Endodermal cell (in vitro differentiated cells): ENCODE results near the gene KLF5. TPM values are rescaled to one million over a fixed set of nuclear protein-coding genes. Genes with fewer than 3 reads are reported as not detected.

ENCODE experiments used
- DNase-seq: peaks from one replicate; pipeline ENCODE4 v3.0.0-alpha.2; 2017
- H3K27ac ChIP-seq: 2 replicates; pipeline ENCODE4 v1.5.1; 2013; ENCODE audit warnings: mild to moderate bottlenecking, low read depth, low read length, moderate library complexity
- H3K27me3 ChIP-seq: 2 replicates; pipeline ENCODE4 v1.6.1; 2013; ENCODE audit warnings: mild to moderate bottlenecking, low read length, moderate library complexity; ENCODE audit not compliant: insufficient read depth, control insufficient read depth, poor library complexity, severe bottlenecking
- H3K36me3 ChIP-seq: 2 replicates; pipeline ENCODE4 v1.7.0; 2013; ENCODE audit warnings: mild to moderate bottlenecking, low read length, moderate library complexity; ENCODE audit not compliant: control insufficient read depth, insufficient read depth
- H3K4me1 ChIP-seq: one replicate; pipeline ENCODE4 v1.7.0; 2013; ENCODE audit warnings: low read length; ENCODE audit not compliant: control insufficient read depth, insufficient read depth
- H3K4me3 ChIP-seq: 2 replicates; pipeline ENCODE4 v1.5.1; 2013; ENCODE audit warnings: mild to moderate bottlenecking, low read length, moderate library complexity
- H3K9ac ChIP-seq: 2 replicates; pipeline ENCODE4 v1.6.1; 2013; ENCODE audit warnings: mild to moderate bottlenecking, low read length, moderate library complexity; ENCODE audit not compliant: poor library complexity, severe bottlenecking; ENCODE audit errors: extremely low read depth
- H3K9me3 ChIP-seq: 2 replicates; pipeline ENCODE4 v1.6.1; 2013; ENCODE audit warnings: mild to moderate bottlenecking, low read length, moderate library complexity; ENCODE audit not compliant: control insufficient read depth
- H3K27ac Mint-ChIP-seq: 2 replicates; pipeline ENCODE4 v1.8.0; 2020; ENCODE audit warnings: mixed read lengths
- H3K27me3 Mint-ChIP-seq: 2 replicates; pipeline ENCODE4 v1.8.0; 2021; ENCODE audit warnings: mild to moderate bottlenecking, mixed read lengths; ENCODE audit not compliant: insufficient read depth
- H3K36me3 Mint-ChIP-seq: 2 replicates; pipeline ENCODE4 v1.8.0; 2020; ENCODE audit warnings: low read depth, mixed read lengths
- H3K4me1 Mint-ChIP-seq: 2 replicates; pipeline ENCODE4 v1.8.0; 2020; ENCODE audit warnings: mixed read lengths
- H3K4me3 Mint-ChIP-seq: 2 replicates; pipeline ENCODE4 v1.8.0; 2020; ENCODE audit warnings: mild to moderate bottlenecking, moderate library complexity, mixed read lengths
- H3K9me3 Mint-ChIP-seq: 2 replicates; pipeline ENCODE4 v1.8.0; 2020; ENCODE audit warnings: mild to moderate bottlenecking, mixed read lengths
- CTCF ChIP-seq: fragments of 200-600 bp; sonication (generic); conservative IDR thresholded peaks from 2 replicates; pipeline ENCODE4 v1.5.0; 2021; ENCODE audit warnings: antibody characterized with exemption, mild to moderate bottlenecking
- WGBS, 2 experiments: methylation state at CpG; one replicate each; pipeline versions ENCODE4 v1.1.5 to v1.1.7; 2013; ENCODE audit warnings: missing lambda C conversion rate in 2 of 2, mixed read lengths in 1 of 2; ENCODE audit not compliant: insufficient coverage in 1 of 2, insufficient read length in 1 of 2; 5-methylcytosine and 5-hydroxymethylcytosine counted together
- long read RNA-seq, 4 experiments: library from polyadenylated mRNA in 2 of 4; library from RNA in 1 of 4; library from capped mRNA in 1 of 4; stranded (forward) in 3 of 4; unstranded in 1 of 4; transcript quantifications; one replicate each; pipeline ENCODE4 v2.0.0, GENCODE V29; 2020 to 2021; ENCODE audit warnings: inconsistent platforms in 1 of 4
- polyA plus RNA-seq, 2 experiments: library from polyadenylated mRNA; stranded (reverse); fragments of 50-300 nt; gene quantifications; one replicate each; pipeline ENCODE4 v1.2.3, GENCODE V29; 2013
- total RNA-seq, 2 donors: library from RNA; stranded (reverse); fragmentation: NEBNext Ultra II Directional in 1 of 2; extraction: Animal tissue kit (Norgen Biotek cat#: 25700) in 1 of 2; gene quantifications; 2 replicates in 1 of 2; 3 replicates in 1 of 2; pipeline ENCODE4 v1.2.1, GENCODE V29; 2021

KLF5 gene
- 10 to 100 TPM; 39.6 to 41.1 TPM for total RNA-seq
- polyA plus RNA-seq (2013, experiment 1 of 2): 6.3 TPM
- polyA plus RNA-seq (2013, experiment 2 of 2): 7.4 TPM
- long read RNA-seq, experiment 1, transcript KLF5-201 (4 exons, 3,566 nt): major isoform, 11 of 20 reads
- long read RNA-seq, experiment 1, partial matches to known transcripts: 6 of 20 reads
- long read RNA-seq, experiment 1, other reads (novel, unspliced or antisense): 3 of 20 reads
- long read RNA-seq, experiment 2, transcript KLF5-201 (4 exons, 3,566 nt): major isoform, 35 of 41 reads
- long read RNA-seq, experiment 2, partial matches to known transcripts: 1 of 41 reads
- long read RNA-seq, experiment 2, other reads (novel, unspliced or antisense): 5 of 41 reads
- long read RNA-seq, experiment 3, transcript KLF5-201 (4 exons, 3,566 nt): major isoform, 11 of 12 reads
- long read RNA-seq, experiment 3, partial matches to known transcripts: 1 of 12 reads
- long read RNA-seq, experiment 3, other reads (novel, unspliced or antisense): 0 of 12 reads
- long read RNA-seq, experiment 4, partial matches to known transcripts: 0 of 45 reads
- long read RNA-seq, experiment 4, other reads (novel, unspliced or antisense): 45 of 45 reads

- no peak for TF ChIP-seq CTCF
- peak; percentile 99 for DNase-seq
- H3K27me3 ChIP-seq: peaks cover 13% of the 10 kb centered on the region
- H3K36me3 ChIP-seq: peaks cover 26% of the 10 kb centered on the region
- Mint-ChIP-seq H3K27ac (peak within 1 kb of the TSS; percentile 87), H3K9me3 (no peaks in the 10 kb centered on the region), H3K4me3 (peak within 1 kb of the TSS; percentile 93), H3K27me3 (peaks cover 33% of the 10 kb centered on the region), H3K36me3 (peaks cover 19% of the 10 kb centered on the region), H3K4me1 (peaks cover 45% of the 10 kb centered on the region)
- WGBS, 2 experiments: 0% methylated on average over 18 to 91 of the region's 93 CpGs
- no peaks in the 10 kb centered on the region for H3K9me3 ChIP-seq
- H3K4me1 ChIP-seq: peaks cover 7% of the 10 kb centered on the region
- peak within 1 kb of the TSS; percentile 98 for H3K4me3 ChIP-seq
- H3K27ac ChIP-seq: no peak within 1 kb of the TSS
- peak within 1 kb of the TSS; percentile 81 for H3K9ac ChIP-seq
These were observed at the start of gene KLF5 for GRCh38 chr13:73058736-73059459. KLF5 (plus strand) TSS chr13:73059005; CDS start chr13:73059328, 323 bp downstream.

- DNase-seq: no peak
- Mint-ChIP-seq H3K27ac (no peak overlapping the region), H3K36me3 (peaks cover 17% of the 10 kb centered on the region), H3K4me3 (no peak overlapping the region), H3K4me1 (peaks cover 28% of the 10 kb centered on the region), H3K9me3 (peaks cover 3% of the 10 kb centered on the region), H3K27me3 (no peaks in the 10 kb centered on the region)
- no peak for TF ChIP-seq CTCF
- Histone ChIP-seq H3K4me3 (no peak overlapping the region), H3K27me3 (no peaks in the 10 kb centered on the region), H3K4me1 (peaks cover 7% of the 10 kb centered on the region), H3K36me3 (no peaks in the 10 kb centered on the region), H3K9me3 (no peaks in the 10 kb centered on the region), H3K27ac (no peak overlapping the region), H3K9ac (no peak overlapping the region)
- WGBS, 2 experiments: 88 to 99% methylated on average over 5 of the region's 5 CpGs
These were observed 47.1 kb upstream of the KLF5 start for GRCh38 chr13:73011751-73012150.

GRCh38 chr13:73015805-73016204, 43.0 kb upstream of the KLF5 start:
- no peak for TF ChIP-seq CTCF
- Mint-ChIP-seq H3K36me3 (peaks cover 30% of the 10 kb centered on the region), H3K9me3 (peaks cover 3% of the 10 kb centered on the region), H3K27ac (no peak overlapping the region), H3K4me3 (no peak overlapping the region), H3K27me3 (no peaks in the 10 kb centered on the region), H3K4me1 (peaks cover 11% of the 10 kb centered on the region)
- Histone ChIP-seq H3K9ac (no peak overlapping the region), H3K4me1 (peaks cover 2% of the 10 kb centered on the region), H3K36me3 (no peaks in the 10 kb centered on the region), H3K27ac (no peak overlapping the region), H3K9me3 (no peaks in the 10 kb centered on the region), H3K4me3 (no peak overlapping the region), H3K27me3 (no peaks in the 10 kb centered on the region)
- DNase-seq: no peak
- WGBS, 2 experiments: no CpG with 5 or more reads among the region's 1 CpG
